GM12874 (cell line): ENCODE results near the gene STAT6.

Source experiments
- TF ChIP-seq, protein P1 (sequence below): IDR thresholded peaks from 2 replicates; pipeline ENCODE4 v1.5.1; 2011; ENCODE audit warnings: low read depth, mild to moderate bottlenecking, control low read depth, low read length, moderate library complexity; ENCODE audit not compliant: insufficient read depth

Gene STAT6

DNA sequence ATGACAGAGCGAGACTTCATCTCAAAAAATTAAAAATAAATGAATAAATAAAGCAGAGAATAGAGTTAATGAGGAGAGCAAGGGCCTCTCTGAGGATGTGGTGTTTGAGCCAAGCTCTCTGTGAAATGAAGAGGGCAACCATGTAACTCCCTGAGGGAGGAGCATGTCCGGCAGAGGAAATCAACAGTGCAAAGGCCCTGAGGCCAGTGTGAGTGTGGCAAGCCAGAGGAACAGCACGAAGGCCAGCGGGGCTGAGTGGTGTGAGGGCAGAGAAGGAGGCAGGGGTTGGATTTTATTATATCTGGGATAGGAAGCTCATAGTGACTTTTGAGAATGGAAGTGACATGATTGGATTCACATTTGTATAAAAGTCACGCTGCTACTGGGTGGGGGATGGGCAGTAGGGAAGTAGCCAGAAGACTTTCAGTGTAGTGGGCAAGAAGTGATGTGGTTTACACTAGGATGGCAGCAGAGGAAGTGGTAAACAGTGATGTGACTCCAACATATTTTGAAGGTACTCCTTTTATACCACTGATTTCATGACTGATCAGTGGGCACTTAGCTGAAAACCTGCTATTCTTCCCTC, 46.5 kb upstream of the STAT6 start:
- TF ChIP-seq, protein P1, sequence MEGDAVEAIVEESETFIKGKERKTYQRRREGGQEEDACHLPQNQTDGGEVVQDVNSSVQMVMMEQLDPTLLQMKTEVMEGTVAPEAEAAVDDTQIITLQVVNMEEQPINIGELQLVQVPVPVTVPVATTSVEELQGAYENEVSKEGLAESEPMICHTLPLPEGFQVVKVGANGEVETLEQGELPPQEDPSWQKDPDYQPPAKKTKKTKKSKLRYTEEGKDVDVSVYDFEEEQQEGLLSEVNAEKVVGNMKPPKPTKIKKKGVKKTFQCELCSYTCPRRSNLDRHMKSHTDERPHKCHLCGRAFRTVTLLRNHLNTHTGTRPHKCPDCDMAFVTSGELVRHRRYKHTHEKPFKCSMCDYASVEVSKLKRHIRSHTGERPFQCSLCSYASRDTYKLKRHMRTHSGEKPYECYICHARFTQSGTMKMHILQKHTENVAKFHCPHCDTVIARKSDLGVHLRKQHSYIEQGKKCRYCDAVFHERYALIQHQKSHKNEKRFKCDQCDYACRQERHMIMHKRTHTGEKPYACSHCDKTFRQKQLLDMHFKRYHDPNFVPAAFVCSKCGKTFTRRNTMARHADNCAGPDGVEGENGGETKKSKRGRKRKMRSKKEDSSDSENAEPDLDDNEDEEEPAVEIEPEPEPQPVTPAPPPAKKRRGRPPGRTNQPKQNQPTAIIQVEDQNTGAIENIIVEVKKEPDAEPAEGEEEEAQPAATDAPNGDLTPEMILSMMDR: no peak

DNA sequence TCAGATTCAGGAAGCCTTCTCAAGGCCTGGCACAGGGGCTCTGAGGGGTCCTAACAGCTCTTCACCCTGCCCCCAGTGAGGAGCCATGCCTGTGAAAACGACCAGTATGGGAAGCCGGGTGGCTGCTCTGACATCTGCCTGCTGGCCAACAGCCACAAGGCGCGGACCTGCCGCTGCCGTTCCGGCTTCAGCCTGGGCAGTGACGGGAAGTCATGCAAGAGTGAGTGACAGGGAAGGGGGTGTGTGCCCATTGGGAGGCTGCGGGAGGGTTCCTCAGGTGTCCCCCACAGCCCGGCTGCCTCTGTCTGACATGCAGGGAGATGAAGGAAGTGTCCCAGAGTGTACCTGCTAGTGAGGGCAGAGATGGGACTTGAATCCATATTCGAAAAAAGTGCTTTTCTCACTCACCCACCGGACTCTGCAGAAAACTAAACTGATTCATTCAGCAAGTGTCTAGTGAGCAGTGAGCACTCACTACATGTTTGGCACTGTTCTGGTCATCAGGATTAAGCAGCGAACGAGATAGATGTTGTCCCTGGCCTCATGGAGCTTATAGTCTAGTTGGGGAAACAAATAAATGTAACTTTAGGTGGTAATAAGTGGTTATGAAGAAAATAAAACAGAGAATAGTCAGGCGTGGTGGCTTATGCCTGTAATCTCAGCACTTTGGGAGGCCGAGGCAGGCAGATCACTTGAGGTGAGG, 45.7 kb upstream of the STAT6 start:
- TF ChIP-seq, protein P1: no peak

DNA sequence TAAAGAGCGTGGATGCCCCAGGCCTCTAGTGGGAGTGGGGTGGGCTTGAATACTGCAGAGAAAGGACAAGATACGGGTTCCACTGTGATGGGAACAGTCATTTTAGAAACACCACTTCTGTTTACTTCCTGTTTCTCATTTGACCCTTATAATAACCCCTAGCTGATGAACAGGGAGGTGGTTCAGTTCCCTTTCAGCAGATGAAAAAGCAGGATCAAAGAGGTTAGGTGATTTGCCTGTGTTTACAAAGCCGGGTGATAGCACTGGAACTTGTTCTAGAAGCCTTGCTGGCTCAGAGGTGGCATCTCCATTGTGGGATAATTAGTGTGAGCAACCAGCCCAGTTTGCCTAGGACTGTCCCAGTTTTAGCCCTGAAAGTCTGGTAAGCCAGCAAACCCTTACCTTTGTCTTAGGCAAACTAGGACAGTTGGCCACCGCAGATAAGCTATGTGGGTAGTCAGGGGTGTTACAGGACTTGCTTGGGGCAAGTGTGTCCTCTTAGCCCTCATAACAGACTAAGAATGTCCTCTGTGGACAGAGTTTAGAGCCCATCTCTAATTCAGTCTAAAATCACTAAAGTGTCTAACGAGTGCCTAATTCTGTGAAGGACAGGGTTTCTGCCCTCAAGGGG, 43.8 kb upstream of the STAT6 start:
- TF ChIP-seq, protein P1: no peak

DNA sequence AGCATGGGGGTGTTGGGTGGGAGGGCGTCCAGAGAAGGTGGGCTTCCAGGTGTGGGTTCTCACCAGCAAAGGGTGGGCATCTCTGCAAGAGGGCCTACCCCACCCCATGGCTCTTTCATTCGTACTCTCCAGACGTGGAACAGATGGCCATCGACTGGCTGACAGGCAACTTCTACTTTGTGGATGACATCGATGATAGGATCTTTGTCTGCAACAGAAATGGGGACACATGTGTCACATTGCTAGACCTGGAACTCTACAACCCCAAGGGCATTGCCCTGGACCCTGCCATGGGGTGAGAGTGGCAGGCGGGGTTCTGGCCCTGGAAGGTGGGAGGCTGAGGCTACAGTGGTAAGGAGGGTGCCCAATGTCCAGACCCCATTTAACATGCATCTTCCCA, 42.9 kb upstream of the STAT6 start:
- TF ChIP-seq, protein P1: no peak

DNA sequence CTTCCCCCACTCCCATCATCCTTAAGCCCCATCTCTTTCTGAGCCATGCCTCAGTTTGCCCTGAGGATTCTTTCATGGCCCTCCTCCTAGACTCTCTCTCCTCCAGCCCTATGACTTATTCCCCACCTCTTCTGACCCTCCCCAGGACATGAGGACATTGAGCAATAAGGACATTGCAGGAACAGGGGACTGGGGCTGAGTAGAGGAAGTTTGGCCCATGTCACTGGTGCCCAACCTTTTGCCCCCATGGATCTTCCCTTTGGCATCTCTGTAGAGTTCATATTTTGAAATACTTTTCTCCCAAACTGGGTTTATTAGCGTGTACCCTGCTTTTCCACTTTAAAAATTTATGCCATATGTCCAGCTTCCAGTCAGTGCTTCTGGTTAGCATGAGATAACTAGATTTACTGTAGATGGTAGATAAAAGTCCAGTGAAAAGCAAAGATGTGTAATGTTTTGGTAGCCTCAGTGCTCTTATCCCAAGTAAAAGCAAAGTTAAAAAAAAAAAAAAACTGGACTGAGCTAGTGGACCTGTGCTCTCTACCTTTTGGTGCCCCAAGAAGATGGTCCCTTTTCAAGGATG, 42.3 kb upstream of the STAT6 start:
- TF ChIP-seq, protein P1: no peak

DNA sequence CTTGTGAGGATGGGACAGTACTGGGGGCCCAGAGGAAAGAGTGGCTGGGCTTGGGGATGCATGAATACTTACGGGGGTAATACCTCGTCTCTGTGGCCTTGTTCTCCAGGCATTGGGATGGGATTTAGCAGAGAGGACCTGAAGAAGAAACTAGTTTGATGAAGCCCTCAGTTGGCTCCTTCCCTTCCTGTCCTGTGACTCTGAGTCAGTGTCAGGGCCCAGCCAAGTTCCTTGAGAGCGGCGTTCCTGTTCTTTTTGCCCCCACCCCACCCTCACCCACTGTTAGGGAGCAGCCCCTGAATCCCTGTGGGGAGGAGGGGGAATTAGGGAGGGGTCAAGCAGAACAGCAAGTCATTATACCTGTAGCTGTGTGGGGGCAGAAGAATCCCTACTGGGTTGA, 41.5 kb upstream of the STAT6 start:
- TF ChIP-seq, protein P1: no peak

DNA sequence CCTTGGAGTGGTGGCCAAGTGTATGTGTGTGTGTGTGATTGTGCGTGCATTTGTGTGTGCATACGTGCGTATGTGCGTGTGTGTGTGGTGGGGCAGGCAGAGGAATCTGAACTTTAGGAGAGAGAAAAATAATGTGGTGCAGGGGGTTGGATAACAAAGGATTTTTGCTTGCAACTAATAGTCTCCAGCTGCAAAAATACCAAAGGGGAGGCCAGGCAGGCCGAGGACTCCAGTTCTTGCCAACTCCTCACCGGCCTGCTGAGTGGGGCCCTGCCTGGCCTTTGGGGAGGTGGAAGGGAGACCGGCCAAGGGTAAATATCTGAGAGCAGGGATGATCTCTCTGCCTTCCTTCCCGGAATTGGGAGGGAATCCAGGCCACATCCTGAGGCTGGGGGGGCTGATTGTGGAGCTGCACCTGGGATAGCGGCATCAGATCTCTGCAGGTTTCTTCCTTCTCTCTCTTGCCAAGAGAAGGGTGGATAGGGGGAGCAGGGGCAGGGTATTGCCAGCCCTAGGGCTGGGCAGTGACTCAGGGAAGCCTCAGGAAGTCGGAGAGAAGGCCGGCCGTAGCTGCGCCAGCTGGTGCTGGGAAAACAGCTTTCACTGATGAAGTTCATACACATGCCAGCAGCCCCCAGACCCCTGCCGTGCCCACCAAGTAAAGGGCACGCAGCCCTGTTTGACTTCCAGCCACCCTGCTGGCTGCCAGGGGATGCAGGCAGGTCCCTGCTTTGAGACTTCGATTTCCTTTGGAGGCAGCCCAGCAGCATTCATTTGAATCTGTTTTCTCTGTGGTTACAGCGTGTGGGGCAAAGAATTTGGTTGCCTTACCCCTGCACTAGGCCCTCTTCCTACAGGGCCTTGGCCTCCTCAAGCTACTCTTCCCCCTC, 40.8 kb upstream of the STAT6 start:
- TF ChIP-seq, protein P1: no peak
